Measurements from ENCODE around the gene VPS37C.

GRCh38 chr11:61112575-61112974 is 48.7 kb downstream of the VPS37C start:
- TF ChIP-seq EP300 (IDR thresholded peaks at IDR 0.05) (no peak), POLR2A (IDR thresholded peaks at IDR 0.05; ENCODE audit: low read length) (no peak), CTCF (IDR thresholded peaks at IDR 0.05) (no peak), ELK1 (IDR thresholded peaks at IDR 0.05; ENCODE audit: low read depth, low read length) (no peak), CHD4 (IDR thresholded peaks at IDR 0.05; ENCODE audit: borderline replicate concordance) (no peak), MAX (IDR thresholded peaks at IDR 0.05) (no peak), E2F6 (IDR thresholded peaks at IDR 0.05; ENCODE audit: borderline replicate concordance, low read depth) (no peak), EHF (CRISPR knock-in tag; IDR thresholded peaks at IDR 0.05) (no peak), PBX3 (IDR thresholded peaks at IDR 0.05) (no peak)
